CD4-positive, alpha-beta T cell treated with Interleukin-17A for 1 hour (primary cell): ENCODE data around the gene SERF1B.
"Not testable (repeated sequence)": the region's sequence is repeated elsewhere in the genome, so short reads cannot be mapped to it uniquely, and the experiment has no call there.

Source experiments
- DNase-seq: peaks from one replicate; pipeline ENCODE4 v3.0.0-alpha.2; 2020

SERF1B gene

GRCh38 chr5:70025106-70025844 is at the start of gene SERF1B:
Gene SERF1B, plus strand, starts transcription at chr5:70025251. Its CDS starts 201 bp downstream, at chr5:70025452.
- not testable (repeated sequence) for DNase-seq

GRCh38 chr5:69991713-69992112 is 33.3 kb upstream of the SERF1B start:
- DNase-seq, result not testable (repeated sequence)

GRCh38 chr5:69995535-69995934 is 29.5 kb upstream of the SERF1B start:
- DNase-seq, result not testable (repeated sequence)

DNA sequence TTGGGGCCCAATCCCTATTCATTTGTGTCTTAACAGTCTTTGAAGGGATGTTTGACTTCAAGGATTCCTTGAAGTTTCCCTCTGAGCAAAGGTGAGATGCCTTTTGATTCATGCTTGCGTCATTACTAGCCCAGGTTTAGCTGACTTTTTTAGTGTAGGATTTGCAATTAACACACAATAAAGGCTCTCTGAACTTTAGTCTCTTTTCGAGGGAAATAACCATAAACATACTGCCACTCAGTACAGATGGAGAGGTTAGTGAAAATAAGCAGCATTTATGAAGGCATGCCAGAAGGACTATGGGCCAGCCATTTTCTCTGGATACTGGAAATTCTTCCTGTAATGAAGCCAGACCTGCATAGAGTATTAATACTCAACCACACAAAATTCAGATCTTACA is 4.4 kb upstream of the SERF1B start:
- DNase-seq, result not testable (repeated sequence)

DNA sequence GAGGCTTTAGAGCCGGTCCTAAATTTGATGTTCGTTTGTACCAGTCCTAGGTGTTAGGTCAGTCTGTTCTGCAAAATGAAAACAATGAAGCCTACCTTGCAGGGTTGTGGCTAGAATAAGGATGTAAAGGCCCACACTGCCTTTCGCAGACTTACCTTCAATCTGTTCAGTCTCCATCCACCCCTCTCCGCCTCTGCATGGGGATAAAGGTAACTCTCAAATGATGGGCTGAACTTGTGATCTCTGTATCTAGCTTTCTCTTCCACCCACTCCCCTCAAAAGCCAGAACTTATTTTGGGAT is 744 bp downstream of the SERF1B start:
- not testable (repeated sequence) for DNase-seq

DNA sequence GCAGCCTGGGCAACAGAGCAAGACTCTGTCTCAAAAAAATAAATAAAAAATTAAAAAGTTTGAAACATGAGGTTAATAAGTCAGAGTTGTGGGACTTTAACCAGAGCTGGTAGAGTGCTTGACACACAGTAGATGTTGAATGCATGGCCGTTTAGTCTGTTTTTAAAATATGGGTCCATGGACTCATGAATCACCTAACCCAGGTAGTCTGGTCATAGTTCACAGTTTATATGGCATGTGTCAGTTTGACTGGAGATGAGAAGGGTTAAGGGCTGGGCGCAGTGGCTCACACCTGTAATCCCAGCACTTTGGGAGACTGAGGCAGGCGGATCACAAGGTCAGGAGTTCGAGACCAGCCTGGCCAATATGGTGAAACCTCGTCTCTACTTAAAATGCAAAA is 6.2 kb downstream of the SERF1B start:
- not testable (repeated sequence) for DNase-seq

- DNase-seq, result not testable (repeated sequence)
Measured at GRCh38 chr5:70041411-70041810, 16.4 kb downstream of the SERF1B start.

DNA sequence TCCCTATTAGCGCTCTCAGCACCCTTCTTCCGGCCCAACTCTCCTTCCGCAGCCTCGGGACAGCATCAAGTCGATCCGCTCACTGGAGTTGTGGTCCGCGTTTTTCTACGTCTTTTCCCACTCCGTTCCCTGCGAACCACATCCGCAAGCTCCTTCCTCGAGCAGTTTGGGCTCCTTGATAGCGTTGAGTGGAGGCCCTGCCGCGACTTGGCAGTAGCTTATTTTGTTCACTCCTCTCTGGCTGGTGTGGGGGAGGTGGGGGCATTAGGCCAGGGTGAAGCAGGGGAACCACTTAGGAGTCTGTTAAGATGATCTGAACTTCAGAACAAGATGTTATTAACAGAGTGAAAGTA is 24.7 kb downstream of the SERF1B start:
- DNase-seq, result not testable (repeated sequence)

- DNase-seq, result not testable (repeated sequence)
Measured at GRCh38 chr5:70056289-70056942, 31.4 kb downstream of the SERF1B start.

DNA sequence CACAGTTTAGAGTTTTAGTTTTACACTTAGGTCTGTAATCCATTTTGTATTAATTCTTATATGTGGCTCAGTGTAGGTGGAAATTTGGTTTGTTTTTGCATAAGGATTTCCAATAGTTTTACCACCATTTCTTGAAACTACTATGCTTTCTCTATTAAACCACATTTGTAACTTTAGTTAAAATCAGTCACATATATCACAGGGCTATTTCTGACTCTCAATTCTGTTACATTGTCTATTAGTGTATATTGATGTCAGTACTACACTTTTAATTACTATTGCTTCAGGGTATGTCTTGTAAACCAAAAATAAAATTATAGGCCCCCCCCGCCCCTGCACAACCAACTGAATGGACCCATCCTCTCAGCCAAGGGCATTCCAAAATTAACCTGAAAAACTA is 32.1 kb downstream of the SERF1B start:
- DNase-seq, result not testable (repeated sequence)

DNA sequence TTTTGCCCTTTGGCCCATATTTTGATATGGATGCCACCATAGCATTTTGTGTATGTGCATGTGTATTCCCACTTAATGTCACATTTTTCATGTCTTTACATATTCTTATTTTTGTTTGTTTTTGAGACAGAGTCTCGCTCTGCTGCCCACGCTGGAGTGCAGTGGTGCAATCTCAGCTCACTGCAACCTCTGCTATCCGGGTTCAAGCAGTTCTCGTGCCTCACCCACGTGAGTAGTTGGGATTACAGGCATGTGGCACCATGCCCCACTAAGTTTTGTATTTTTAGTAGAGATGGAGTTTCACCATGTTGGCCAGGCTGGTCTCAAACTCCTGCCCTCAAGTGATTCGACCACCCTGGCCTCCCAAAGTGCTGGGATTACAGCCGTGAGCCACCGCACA is 52.6 kb downstream of the SERF1B start:
- not testable (repeated sequence) for DNase-seq

DNA sequence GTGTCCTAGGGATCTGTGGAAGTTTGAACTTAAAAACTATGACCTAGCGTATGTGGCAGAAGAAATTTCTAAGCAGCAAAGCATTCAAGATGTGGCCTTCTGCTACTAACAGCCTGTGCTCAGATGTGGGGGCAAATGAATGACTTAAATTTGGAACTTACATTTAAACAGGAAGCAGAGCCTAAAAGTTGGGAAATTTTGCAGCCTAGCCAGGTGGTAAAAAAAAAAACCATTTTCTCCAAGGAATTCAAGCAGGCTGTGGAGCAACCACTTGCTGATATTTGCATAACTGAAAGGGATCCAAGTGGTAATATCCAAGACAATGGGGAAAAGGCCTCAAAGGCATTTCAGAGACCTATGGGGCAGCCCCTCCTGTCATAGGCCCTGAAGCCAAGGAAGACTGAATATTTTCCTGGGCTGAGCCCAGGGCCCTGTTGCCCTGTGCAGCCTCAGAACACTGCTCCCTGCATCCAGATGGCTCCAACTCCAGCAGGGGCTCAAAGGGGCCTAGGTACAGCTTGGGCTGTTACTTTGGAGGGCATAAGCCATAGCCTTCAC is 63.9 kb downstream of the SERF1B start:
- DNase-seq, result not testable (repeated sequence)

GRCh38 chr5:70091776-70092175 is 66.7 kb downstream of the SERF1B start:
- not testable (repeated sequence) for DNase-seq
